Activated T-helper 1 cell treated with anti-CD3 and anti-CD28 coated beads, Interleukin-2, amount 50 U/mL, for 16 hours (primary cell): ENCODE measurements around the gene RNASEL.
"Not testable (repeated sequence)": the region's sequence is repeated elsewhere in the genome, so short reads cannot be mapped to it uniquely, and the experiment has no call there.

ENCODE experiments used
- DNase-seq, 2 donors: peaks; one replicate each; pipeline ENCODE4 v3.0.0-alpha.2; 2020; ENCODE audit warnings: low read depth in 1 of 2, low spot score in 1 of 2

Gene RNASEL

GRCh38 chr1:182588500-182589396 is at the start of gene RNASEL:
Gene RNASEL (minus strand): TSS chr1:182589256. CDS start chr1:182586806, 2,450 bp downstream.
- DNase-seq, result peak; percentile 23 to 26

GRCh38 chr1:182637769-182638168 is 48.7 kb upstream of the RNASEL start:
- DNase-seq, result no peak

GRCh38 chr1:182635871-182636270 is 46.8 kb upstream of the RNASEL start:
- DNase-seq, result no peak

- no peak for DNase-seq
Measured at GRCh38 chr1:182634306-182635072, 45.4 kb upstream of the RNASEL start.

GRCh38 chr1:182633657-182634281 is 44.7 kb upstream of the RNASEL start:
- no peak for DNase-seq

GRCh38 chr1:182633031-182633430 is 44.0 kb upstream of the RNASEL start:
- DNase-seq, result no peak

GRCh38 chr1:182632441-182632857 is 43.4 kb upstream of the RNASEL start:
- not testable (repeated sequence) for DNase-seq

GRCh38 chr1:182631954-182632353 is 42.9 kb upstream of the RNASEL start:
- DNase-seq, result no peak

- no peak for DNase-seq
Measured at GRCh38 chr1:182631053-182631677, 42.1 kb upstream of the RNASEL start.

- DNase-seq, result no peak
Measured at GRCh38 chr1:182630586-182630985, 41.5 kb upstream of the RNASEL start.

- peak in 1 of 2 donors; percentile 36 for DNase-seq
Measured at GRCh38 chr1:182629499-182630096, 40.5 kb upstream of the RNASEL start.

GRCh38 chr1:182629080-182629479 is 40.0 kb upstream of the RNASEL start:
- no peak for DNase-seq

GRCh38 chr1:182628657-182629056 is 39.6 kb upstream of the RNASEL start:
- no peak for DNase-seq

GRCh38 chr1:182627622-182628021 is 38.6 kb upstream of the RNASEL start:
- DNase-seq, result no peak

GRCh38 chr1:182626527-182626926 is 37.5 kb upstream of the RNASEL start:
- no peak for DNase-seq

GRCh38 chr1:182625719-182626504 is 36.9 kb upstream of the RNASEL start:
- no peak for DNase-seq

GRCh38 chr1:182625024-182625423 is 36.0 kb upstream of the RNASEL start:
- DNase-seq, result no peak

GRCh38 chr1:182624577-182624976 is 35.5 kb upstream of the RNASEL start:
- DNase-seq, result no peak

- DNase-seq, result no peak
Measured at GRCh38 chr1:182622901-182623528, 34.0 kb upstream of the RNASEL start.
